Glutamatergic neuron (in vitro differentiated cells): Measurements from ENCODE around the gene SYNPR. TPM values are rescaled to one million over a fixed set of nuclear protein-coding genes. Genes with fewer than 3 reads are reported as not detected.

Experiments
- DNase-seq: peaks from one replicate; pipeline ENCODE4 v3.0.0; 2022
- H3K27ac Mint-ChIP-seq: one replicate; pipeline ENCODE4 v1.8.0; 2020; ENCODE audit warnings: mild to moderate bottlenecking, mixed read lengths, inconsistent platforms; ENCODE audit not compliant: unreplicated experiment
- H3K27me3 Mint-ChIP-seq: one replicate; pipeline ENCODE4 v1.8.0; 2020; ENCODE audit warnings: mild to moderate bottlenecking, moderate library complexity, mixed read lengths, inconsistent platforms; ENCODE audit not compliant: unreplicated experiment
- H3K36me3 Mint-ChIP-seq: one replicate; pipeline ENCODE4 v1.8.0; 2020; ENCODE audit warnings: mild to moderate bottlenecking, mixed read lengths, inconsistent platforms; ENCODE audit not compliant: unreplicated experiment
- H3K4me1 Mint-ChIP-seq: one replicate; pipeline ENCODE4 v1.8.0; 2020; ENCODE audit warnings: mild to moderate bottlenecking, low read depth, mixed read lengths, inconsistent platforms; ENCODE audit not compliant: unreplicated experiment
- H3K4me3 Mint-ChIP-seq: one replicate; pipeline ENCODE4 v1.8.0; 2020; ENCODE audit warnings: mild to moderate bottlenecking, mixed read lengths, inconsistent platforms; ENCODE audit not compliant: unreplicated experiment
- H3K9me3 Mint-ChIP-seq: one replicate; pipeline ENCODE4 v1.8.0; 2020; ENCODE audit warnings: mild to moderate bottlenecking, moderate library complexity, mixed read lengths, inconsistent platforms; ENCODE audit not compliant: unreplicated experiment
- CTCF ChIP-seq: fragments of 200-600 bp; sonication (generic); IDR thresholded peaks from one replicate; pipeline ENCODE4 v1.5.0; 2021; ENCODE audit not compliant: partially characterized antibody, unreplicated experiment
- total RNA-seq: library from RNA; stranded (reverse); fragmentation: NEBNext Ultra II Directional; extraction: Animal tissue kit (Norgen Biotek cat#: 25700); gene quantifications from one replicate; pipeline ENCODE4 v1.2.1, GENCODE V29; 2021; ENCODE audit not compliant: unreplicated experiment

Gene SYNPR
- total RNA-seq, 1 donor from 2014 or later: 6.1 TPM

- Mint-ChIP-seq H3K27me3 (no peaks in the 10 kb centered on the region), H3K27ac (no peak overlapping the region), H3K4me1 (no peaks in the 10 kb centered on the region), H3K4me3 (no peak overlapping the region), H3K36me3 (no peaks in the 10 kb centered on the region), H3K9me3 (no peaks in the 10 kb centered on the region)
- no peak for TF ChIP-seq CTCF
- no peak for DNase-seq
Measured at GRCh38 chr3:63576846-63577245, 298.7 kb downstream of the SYNPR start.

- Mint-ChIP-seq H3K36me3 (no peaks in the 10 kb centered on the region), H3K4me1 (no peaks in the 10 kb centered on the region), H3K9me3 (peaks cover 1% of the 10 kb centered on the region), H3K4me3 (no peak overlapping the region), H3K27me3 (no peaks in the 10 kb centered on the region), H3K27ac (no peak overlapping the region)
- no peak for TF ChIP-seq CTCF
- DNase-seq: no peak
Measured at GRCh38 chr3:63578858-63579257, 300.8 kb downstream of the SYNPR start.

- peaks cover 10% of the 10 kb centered on the region for H3K4me1 Mint-ChIP-seq
- no peak for TF ChIP-seq CTCF
Measured at GRCh38 chr3:63580151-63580550, 302.0 kb downstream of the SYNPR start.

GRCh38 chr3:63582943-63583500 lies 304.9 kb downstream of the SYNPR start:
- no peak for DNase-seq
- no peaks in the 10 kb centered on the region for H3K27me3 Mint-ChIP-seq
- H3K4me1 Mint-ChIP-seq: peaks cover 22% of the 10 kb centered on the region
- no peak overlapping the region for H3K27ac Mint-ChIP-seq
- no peaks in the 10 kb centered on the region for H3K36me3 Mint-ChIP-seq
- no peak overlapping the region for H3K4me3 Mint-ChIP-seq
- peaks cover 1% of the 10 kb centered on the region for H3K9me3 Mint-ChIP-seq
- no peak for TF ChIP-seq CTCF

More at GRCh38 chr3:63580151-63580550, 302.0 kb downstream of the SYNPR start:
- Mint-ChIP-seq H3K27me3 (no peaks in the 10 kb centered on the region), H3K9me3 (peaks cover 1% of the 10 kb centered on the region), H3K36me3 (no peaks in the 10 kb centered on the region), H3K27ac (no peak overlapping the region), H3K4me3 (no peak overlapping the region)
- no peak for DNase-seq

GRCh38 chr3:63584681-63585080 lies 306.6 kb downstream of the SYNPR start:
- no peaks in the 10 kb centered on the region for H3K36me3 Mint-ChIP-seq
- TF ChIP-seq CTCF: no peak
- H3K4me3 Mint-ChIP-seq: no peak overlapping the region
- no peak for DNase-seq
- no peaks in the 10 kb centered on the region for H3K27me3 Mint-ChIP-seq
- peaks cover 1% of the 10 kb centered on the region for H3K9me3 Mint-ChIP-seq
- H3K4me1 Mint-ChIP-seq: peaks cover 22% of the 10 kb centered on the region
- H3K27ac Mint-ChIP-seq: no peak overlapping the region
